HepG2 (cell line): ENCODE results near the gene NBEAL2. TPM values are rescaled to one million over a fixed set of nuclear protein-coding genes. Genes with fewer than 3 reads are reported as not detected.

Experiments
- ARHGAP35 ChIP-seq: sonication (generic); formaldehyde crosslinking; IDR thresholded peaks from 2 replicates; pipeline ENCODE4 v1.9.0; 2022; ENCODE audit warnings: mild to moderate bottlenecking, inconsistent platforms, moderate library complexity, missing genetic modification reagents, borderline replicate concordance
- ESRRA ChIP-seq: sonication (generic); formaldehyde crosslinking; IDR thresholded peaks from 2 replicates; pipeline ENCODE4 v1.5.1; 2020; ENCODE audit warnings: mild to moderate bottlenecking, low read depth, missing genetic modification reagents
- FOSL2 ChIP-seq: sonication (generic); formaldehyde crosslinking; IDR thresholded peaks from 2 replicates; pipeline ENCODE4 v1.4.0; 2020; ENCODE audit warnings: missing genetic modification reagents
- FOXJ3 ChIP-seq: sonication (generic); formaldehyde crosslinking; IDR thresholded peaks from 2 replicates; pipeline ENCODE4 v1.4.0; 2020; ENCODE audit warnings: missing genetic modification reagents, mild to moderate bottlenecking, borderline replicate concordance
- NFE2L1 ChIP-seq: sonication (generic); formaldehyde crosslinking; IDR thresholded peaks from 2 replicates; pipeline ENCODE4 v1.4.0; 2020; ENCODE audit warnings: missing genetic modification reagents, mild to moderate bottlenecking, borderline replicate concordance
- NR2F6 ChIP-seq, 2 experiments: IDR thresholded peaks; 2 replicates each; pipeline ENCODE4 v1.6.1; 2016; ENCODE audit warnings: antibody characterized with exemption in 1 of 2, mild to moderate bottlenecking in 1 of 2
- PHF20 ChIP-seq: sonication (generic); formaldehyde crosslinking; IDR thresholded peaks from 2 replicates; pipeline ENCODE4 v1.5.0; 2020; ENCODE audit warnings: mild to moderate bottlenecking, missing genetic modification reagents
- PHF8 ChIP-seq: sonication (generic); formaldehyde crosslinking; IDR thresholded peaks from 2 replicates; pipeline ENCODE4 v1.5.0; 2020; ENCODE audit warnings: missing genetic modification reagents
- REXO4 ChIP-seq: sonication (generic); formaldehyde crosslinking; IDR thresholded peaks from 2 replicates; pipeline ENCODE4 v1.8.0; 2022; ENCODE audit warnings: missing genetic modification reagents, mild to moderate bottlenecking, borderline replicate concordance
- RXRA ChIP-seq: sonication (generic); formaldehyde crosslinking; IDR thresholded peaks from 2 replicates; pipeline ENCODE4 v1.5.1; 2020; ENCODE audit warnings: missing genetic modification reagents
- SIN3A ChIP-seq: IDR thresholded peaks from 2 replicates; pipeline ENCODE4 v1.6.1; 2011; ENCODE audit warnings: low read depth, mild to moderate bottlenecking, control low read depth, low read length, borderline replicate concordance
- SNAPC5 ChIP-seq: sonication (generic); formaldehyde crosslinking; IDR thresholded peaks from 2 replicates; pipeline ENCODE4 v1.8.1; 2023; ENCODE audit warnings: mild to moderate bottlenecking, missing genetic modification reagents, borderline replicate concordance
- STAG1 ChIP-seq: sonication (generic); formaldehyde crosslinking; IDR thresholded peaks from 2 replicates; pipeline ENCODE4 v1.4.0; 2020; ENCODE audit warnings: missing genetic modification reagents
- TBL1XR1 ChIP-seq: fragments of 150-350 bp; IDR thresholded peaks from 2 replicates; pipeline ENCODE4 v1.6.1; 2014; ENCODE audit warnings: borderline replicate concordance, low read length; ENCODE audit not compliant: partially characterized antibody
- TEF ChIP-seq: sonication (generic); formaldehyde crosslinking; IDR thresholded peaks from 2 replicates; pipeline ENCODE4 v1.5.0; 2020; ENCODE audit warnings: missing genetic modification reagents
- THAP8 ChIP-seq: sonication (generic); formaldehyde crosslinking; IDR thresholded peaks from 2 replicates; pipeline ENCODE4 v1.5.1; 2020; ENCODE audit warnings: missing genetic modification reagents, mild to moderate bottlenecking, borderline replicate concordance
- YY1 ChIP-seq: IDR thresholded peaks from 2 replicates; pipeline ENCODE4 v1.6.1; 2011; ENCODE audit warnings: low read length, low read depth, moderate library complexity, mild to moderate bottlenecking; ENCODE audit not compliant: insufficient read depth, insufficient replicate concordance
- ZNF275 ChIP-seq: sonication (generic); formaldehyde crosslinking; IDR thresholded peaks from 2 replicates; pipeline ENCODE4 v1.8.0; 2022; ENCODE audit warnings: missing genetic modification reagents, mild to moderate bottlenecking, inconsistent platforms, borderline replicate concordance
- ZNF335 ChIP-seq: sonication (generic); formaldehyde crosslinking; IDR thresholded peaks from 2 replicates; pipeline ENCODE4 v1.4.0; 2020; ENCODE audit warnings: missing genetic modification reagents
- ZNF460 ChIP-seq: sonication (generic); formaldehyde crosslinking; IDR thresholded peaks from 2 replicates; pipeline ENCODE4 v1.5.1; 2020; ENCODE audit warnings: missing genetic modification reagents, mild to moderate bottlenecking, borderline replicate concordance
- ZNF761 ChIP-seq: sonication (generic); formaldehyde crosslinking; conservative IDR thresholded peaks from 2 replicates; pipeline ENCODE4 v1.4.0; 2020; ENCODE audit warnings: mild to moderate bottlenecking, missing genetic modification reagents
- ZNF772 ChIP-seq: sonication (generic); formaldehyde crosslinking; IDR thresholded peaks from 2 replicates; pipeline ENCODE4 v1.5.0; 2020; ENCODE audit warnings: mild to moderate bottlenecking, missing genetic modification reagents
- ZXDC ChIP-seq: sonication (generic); formaldehyde crosslinking; IDR thresholded peaks from 2 replicates; pipeline ENCODE4 v1.5.0; 2020; ENCODE audit warnings: mild to moderate bottlenecking, missing genetic modification reagents
- polyA plus RNA-seq, 8 experiments: library from polyadenylated mRNA; depleted of rRNA in 3 of 8; stranded (reverse) in 7 of 8; unstranded in 1 of 8; fragments of >200 nt; fragmentation: Illumina TruSeq in 4 of 8; extraction: Trizol in 4 of 8; gene quantifications; 2 replicates each; pipeline versions ENCODE4 v1.2.1 to v1.2.3, GENCODE V29; 2011 to 2016; ENCODE audit warnings: low read depth in 4 of 8, missing spikeins in 1 of 8, mixed read lengths in 1 of 8; ENCODE audit not compliant: insufficient read depth in 1 of 8
- total RNA-seq, 5 experiments: library from RNA; depleted of rRNA; stranded (reverse); fragments of >200 nt; fragmentation: Illumina TruSeq; extraction: Trizol; gene quantifications; 2 replicates each; pipeline ENCODE4 v1.2.3, GENCODE V29; 2016; ENCODE audit warnings: low read depth in 1 of 5

The NBEAL2 gene
- total and polyA plus RNA-seq, 2 of the 13 experiments (the other 11 are each of a cell fraction or from before 2014, with no cell fraction given), result 9.7 to 12.4 TPM

- no peak for TF ChIP-seq TEF
- no peak for TF ChIP-seq TBL1XR1
- no peak for TF ChIP-seq NFE2L1 (CRISPR knock-in tag)
- no peak for TF ChIP-seq ARHGAP35 (CRISPR knock-in tag)
- TF ChIP-seq RXRA (CRISPR knock-in tag), result peak; percentile 46; the same call in 1 of the 2 replicates
- TF ChIP-seq NR2F6 (IDR thresholded peaks at IDR 0.05), result no peak
- peak; percentile 38; the same call in 1 of the 2 replicates for TF ChIP-seq NR2F6 (CRISPR knock-in tag; IDR thresholded peaks at IDR 0.05)
- peak; percentile 68 for TF ChIP-seq PHF8 (CRISPR knock-in tag)
- no peak for TF ChIP-seq REXO4 (CRISPR knock-in tag)
- TF ChIP-seq ZNF275 (CRISPR knock-in tag), result peak; percentile 84; the same call in 1 of the 2 replicates
- TF ChIP-seq ZXDC (CRISPR knock-in tag), result no peak
- TF ChIP-seq ZNF335, result no peak
- no peak for TF ChIP-seq FOXJ3 (CRISPR knock-in tag)
- peak; percentile 64 for TF ChIP-seq YY1
- TF ChIP-seq ZNF772 (CRISPR knock-in tag), result no peak
- peak; percentile 62; the same call in 1 of the 2 replicates for TF ChIP-seq SIN3A
- 0 out of 2 replicates have a peak, but pooled peaks have one; percentile 26 for TF ChIP-seq ZNF761
- TF ChIP-seq ESRRA (CRISPR knock-in tag), result no peak; the same call in 1 of the 2 replicates
- 0 out of 2 replicates have a peak, but pooled peaks have one; percentile 36 for TF ChIP-seq SNAPC5
- no peak for TF ChIP-seq PHF20 (CRISPR knock-in tag)
- no peak for TF ChIP-seq THAP8 (CRISPR knock-in tag)
- TF ChIP-seq FOSL2, result no peak; the same call in 1 of the 2 replicates
- no peak for TF ChIP-seq ZNF460 (CRISPR knock-in tag)
- TF ChIP-seq STAG1 (CRISPR knock-in tag), result no peak
Measured at GRCh38 chr3:46978985-46979944, at the start of gene NBEAL2 (continued).
